GM21360 (cell line): Measurements from ENCODE around the gene STAT4.

Experiments used
- ATAC-seq: cut with Tn5 transposase; IDR thresholded peaks from one replicate; pipeline ENCODE4 v1.9.1; 2021; ENCODE audit warnings: mild to moderate bottlenecking, moderate library complexity; ENCODE audit not compliant: unreplicated experiment

STAT4 gene, protein sequence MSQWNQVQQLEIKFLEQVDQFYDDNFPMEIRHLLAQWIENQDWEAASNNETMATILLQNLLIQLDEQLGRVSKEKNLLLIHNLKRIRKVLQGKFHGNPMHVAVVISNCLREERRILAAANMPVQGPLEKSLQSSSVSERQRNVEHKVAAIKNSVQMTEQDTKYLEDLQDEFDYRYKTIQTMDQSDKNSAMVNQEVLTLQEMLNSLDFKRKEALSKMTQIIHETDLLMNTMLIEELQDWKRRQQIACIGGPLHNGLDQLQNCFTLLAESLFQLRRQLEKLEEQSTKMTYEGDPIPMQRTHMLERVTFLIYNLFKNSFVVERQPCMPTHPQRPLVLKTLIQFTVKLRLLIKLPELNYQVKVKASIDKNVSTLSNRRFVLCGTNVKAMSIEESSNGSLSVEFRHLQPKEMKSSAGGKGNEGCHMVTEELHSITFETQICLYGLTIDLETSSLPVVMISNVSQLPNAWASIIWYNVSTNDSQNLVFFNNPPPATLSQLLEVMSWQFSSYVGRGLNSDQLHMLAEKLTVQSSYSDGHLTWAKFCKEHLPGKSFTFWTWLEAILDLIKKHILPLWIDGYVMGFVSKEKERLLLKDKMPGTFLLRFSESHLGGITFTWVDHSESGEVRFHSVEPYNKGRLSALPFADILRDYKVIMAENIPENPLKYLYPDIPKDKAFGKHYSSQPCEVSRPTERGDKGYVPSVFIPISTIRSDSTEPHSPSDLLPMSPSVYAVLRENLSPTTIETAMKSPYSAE

DNA sequence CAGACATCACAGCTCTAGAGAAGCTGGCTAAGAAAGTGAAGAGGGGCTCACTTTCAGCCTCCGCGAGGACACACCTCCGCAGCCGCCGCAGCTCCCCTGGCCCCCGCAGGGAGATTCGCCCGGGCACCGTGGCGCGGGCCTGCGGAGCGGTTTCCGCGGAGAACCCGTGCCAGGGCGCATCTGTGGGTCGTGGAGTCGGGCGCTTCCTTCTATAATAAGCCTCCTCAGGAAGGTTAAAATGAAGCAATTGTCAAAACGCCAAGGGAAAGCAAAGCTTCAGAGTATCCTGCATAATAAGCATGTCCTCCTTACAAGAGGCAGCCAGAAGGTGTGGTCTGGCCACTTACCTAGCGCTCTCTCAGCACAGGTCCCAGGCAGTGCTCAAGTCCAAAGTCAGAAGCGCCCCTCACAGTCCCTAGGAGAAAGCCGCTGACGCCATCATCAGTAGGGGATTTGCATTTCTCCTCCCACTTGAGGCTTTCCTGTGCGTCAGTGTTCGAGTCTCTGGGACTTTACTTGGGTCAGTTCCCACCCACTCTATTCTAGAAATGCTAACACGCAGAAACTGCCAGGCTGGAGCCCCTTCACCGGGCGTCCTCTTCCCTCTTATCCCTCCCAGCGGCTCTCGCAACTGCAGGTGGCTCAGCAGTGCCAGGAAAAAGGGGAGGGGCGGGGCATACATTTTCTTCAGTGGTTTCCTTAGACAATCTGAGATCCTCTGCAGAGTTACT lies at the start of gene STAT4:
STAT4 (minus strand) TSS at position 395 of the 731 bp plus-strand sequence. CDS start 2,791 bp downstream, outside the sequence.
- ATAC-seq = peak; percentile 94

DNA sequence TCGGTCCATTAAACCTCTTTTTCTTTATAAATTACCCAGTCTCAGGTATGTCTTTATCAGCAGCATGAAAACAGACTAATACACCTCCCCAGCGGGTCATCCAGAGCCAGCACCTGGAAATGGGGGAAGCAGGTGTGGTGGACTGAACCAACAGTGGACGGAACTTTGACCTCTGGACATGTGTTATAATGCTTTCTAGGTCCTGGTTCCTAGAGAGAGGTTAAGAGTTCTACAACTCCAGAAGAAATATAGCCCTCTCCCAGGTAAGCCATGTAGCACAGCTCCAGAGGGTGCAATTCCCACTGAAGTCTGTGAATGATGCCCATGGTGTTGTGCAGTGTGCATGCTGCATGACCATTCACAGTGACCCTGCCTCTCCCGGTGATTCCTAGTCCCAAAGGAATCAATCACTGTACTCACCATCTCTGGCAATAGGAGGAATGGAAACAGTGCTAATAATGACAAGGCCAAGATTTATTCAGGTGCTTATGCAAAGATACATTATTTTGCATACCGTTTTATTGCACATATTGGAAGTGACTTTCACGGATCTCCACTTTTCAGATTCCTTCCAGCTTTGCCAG lies 49.2 kb upstream of the STAT4 start:
- ATAC-seq = no peak

- no peak for ATAC-seq
Observed at GRCh38 chr2:191198271-191198670, 47.5 kb upstream of the STAT4 start.

DNA sequence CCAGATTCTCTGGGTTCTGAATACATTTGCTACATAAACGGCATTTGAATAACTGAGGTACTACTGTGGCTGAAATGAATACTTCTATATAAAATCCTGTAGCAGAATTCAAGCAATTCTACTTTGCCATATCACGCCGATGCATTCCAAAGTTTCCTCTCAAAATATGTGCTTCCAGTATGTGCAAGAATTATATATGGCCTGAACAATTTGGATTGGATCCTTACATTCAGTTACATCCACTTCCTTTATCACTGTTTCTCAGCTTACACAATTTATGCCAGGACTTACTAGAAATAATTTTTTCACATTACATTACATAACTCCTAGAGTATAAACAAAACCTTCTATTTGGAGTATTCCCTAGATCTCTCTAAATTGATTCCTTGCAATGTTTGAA lies 46.3 kb upstream of the STAT4 start:
- ATAC-seq = no peak

DNA sequence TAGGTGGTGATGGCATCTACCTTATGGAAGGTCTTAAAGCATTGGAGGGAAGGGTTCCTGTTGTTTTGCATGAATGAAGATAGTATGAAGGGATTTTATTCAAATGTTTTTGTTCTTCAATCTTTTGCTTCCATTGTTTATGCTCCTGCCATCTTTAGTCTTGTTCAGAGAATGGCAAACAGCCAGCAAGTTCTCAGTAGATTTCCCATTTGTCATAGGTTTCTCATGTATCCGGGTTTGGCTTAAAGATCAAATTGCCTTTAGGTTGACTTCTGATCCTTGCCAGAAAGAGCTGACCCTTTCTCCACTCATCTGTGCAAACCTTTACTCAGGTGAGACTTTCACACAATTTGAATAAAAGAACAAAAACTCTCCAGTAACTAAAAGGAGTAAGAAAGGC lies 44.2 kb upstream of the STAT4 start:
- no peak for ATAC-seq

GRCh38 chr2:191190861-191191552 lies 40.2 kb upstream of the STAT4 start:
- ATAC-seq = no peak

DNA sequence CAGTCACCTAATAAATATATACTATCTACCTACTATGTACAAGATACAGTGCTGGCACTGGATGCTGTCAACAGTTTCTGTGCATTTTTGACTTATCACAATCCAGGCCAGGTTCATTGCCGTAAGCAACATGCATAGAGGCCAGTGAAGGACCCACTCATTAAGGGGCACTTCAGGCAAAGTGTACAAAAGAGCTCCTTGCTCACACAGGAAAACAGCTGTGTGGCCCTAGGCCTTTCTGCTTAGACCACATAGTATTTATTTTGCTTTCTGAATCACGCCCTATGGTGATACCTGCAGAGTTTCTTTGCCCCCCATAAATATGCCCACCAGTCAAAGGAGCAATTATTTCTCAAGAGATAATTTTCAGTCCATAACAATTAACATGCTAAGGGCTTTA lies 39.6 kb upstream of the STAT4 start:
- no peak for ATAC-seq

GRCh38 chr2:191189112-191189635 lies 38.4 kb upstream of the STAT4 start:
- ATAC-seq = no peak

DNA sequence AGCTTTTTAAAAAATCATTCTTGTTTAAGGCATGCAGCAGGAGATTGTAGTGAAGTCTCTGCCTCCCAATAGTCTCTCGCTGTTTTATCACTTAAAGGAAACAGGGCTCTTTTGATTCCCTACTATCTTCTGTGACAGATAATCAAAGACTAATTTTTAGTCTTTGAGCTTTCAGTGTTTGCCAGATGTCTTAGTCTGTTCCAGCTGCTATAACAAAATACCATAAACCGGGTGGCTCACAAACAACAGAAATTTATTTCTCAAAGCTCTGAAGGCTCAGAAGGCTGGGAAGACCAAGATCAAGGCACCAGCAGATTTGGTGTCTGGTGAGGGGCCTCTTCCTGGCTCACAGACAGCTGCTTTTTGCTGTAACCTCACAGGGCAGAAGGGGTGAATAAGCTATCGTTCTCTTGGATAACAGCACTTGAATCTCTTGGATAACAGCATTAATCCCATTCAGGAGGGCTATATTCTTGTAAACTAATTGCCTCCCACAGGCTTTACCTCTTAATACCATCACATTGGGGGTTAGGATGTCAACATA lies 37.8 kb upstream of the STAT4 start:
- ATAC-seq = no peak

DNA sequence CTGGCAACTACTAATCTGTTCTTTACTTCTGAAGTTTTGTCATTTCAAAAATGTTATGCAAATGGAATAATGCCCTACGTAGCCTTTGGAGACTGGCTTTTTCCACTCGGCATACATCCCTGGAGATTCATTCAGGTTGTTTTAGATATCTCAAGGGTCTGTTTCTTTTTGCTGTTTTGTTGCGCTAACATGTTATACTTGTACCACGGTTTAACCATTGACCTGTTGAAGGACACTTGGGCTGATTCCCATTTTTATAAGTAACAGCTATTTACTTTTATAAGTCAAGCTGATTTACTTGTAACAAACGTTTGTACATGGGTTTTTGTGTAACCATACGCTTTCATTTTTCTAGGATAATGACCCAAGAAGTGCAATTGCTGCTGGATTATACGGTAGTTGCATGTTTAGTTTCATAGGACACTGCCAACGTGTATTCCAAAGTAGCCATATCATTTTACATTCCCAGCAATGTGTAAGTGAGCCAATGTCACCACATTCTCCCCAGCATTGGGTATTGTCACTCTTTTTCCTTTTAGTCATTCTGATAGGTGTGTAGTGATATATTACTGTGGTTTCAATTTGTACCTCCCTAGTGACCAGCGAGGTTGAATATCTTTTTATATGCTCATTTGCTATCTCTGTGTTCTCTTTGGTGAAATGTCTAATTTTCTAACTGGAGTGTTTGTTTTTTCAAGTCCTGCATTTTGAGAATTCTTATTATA lies 36.5 kb upstream of the STAT4 start:
- no peak for ATAC-seq

DNA sequence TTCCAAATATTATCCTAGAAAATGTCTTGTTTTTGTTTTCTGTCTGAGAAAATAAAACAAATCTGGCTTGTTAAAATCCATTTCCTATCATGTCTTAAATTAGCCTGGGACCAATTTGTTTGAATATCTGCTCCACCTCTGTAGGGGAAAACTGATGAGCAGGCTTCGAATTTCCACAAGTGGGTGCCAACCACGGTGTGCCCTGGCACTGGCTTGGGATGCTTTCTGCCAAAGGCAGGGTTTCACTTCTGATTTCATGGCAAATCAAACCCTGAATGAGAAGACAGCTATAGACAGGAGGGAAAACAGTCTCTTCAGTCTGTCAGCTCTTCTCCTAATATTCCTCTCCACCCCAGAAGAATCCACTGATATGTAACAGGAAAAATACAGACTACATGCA lies 33.7 kb upstream of the STAT4 start:
- no peak for ATAC-seq

- no peak for ATAC-seq
Observed at GRCh38 chr2:191183516-191183915, 32.7 kb upstream of the STAT4 start.

DNA sequence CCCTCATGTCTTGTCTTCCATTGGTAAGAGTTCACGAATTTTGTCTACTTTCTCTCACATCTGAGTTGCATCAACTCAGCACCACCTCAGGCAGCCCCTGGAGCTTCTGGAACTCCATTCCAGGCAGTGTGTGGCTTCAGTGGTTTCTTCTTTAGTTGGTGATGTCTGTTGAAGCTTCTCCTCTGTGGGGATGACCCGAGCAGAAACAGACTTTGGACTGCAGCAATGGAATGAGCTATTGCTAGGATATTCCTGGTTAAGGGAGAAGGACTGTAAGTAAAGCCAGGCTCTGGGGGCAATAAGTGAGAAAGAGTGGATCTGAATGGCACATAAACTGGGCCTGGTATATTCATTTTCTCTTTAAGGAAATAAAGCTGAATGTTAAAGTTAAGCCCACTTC lies 32.3 kb upstream of the STAT4 start:
- ATAC-seq = no peak

- ATAC-seq = no peak
Observed at GRCh38 chr2:191180713-191181112, 29.9 kb upstream of the STAT4 start.

- ATAC-seq = no peak
Observed at GRCh38 chr2:191180276-191180675, 29.5 kb upstream of the STAT4 start.

- no peak for ATAC-seq
Observed at GRCh38 chr2:191178806-191179514, 28.2 kb upstream of the STAT4 start.

DNA sequence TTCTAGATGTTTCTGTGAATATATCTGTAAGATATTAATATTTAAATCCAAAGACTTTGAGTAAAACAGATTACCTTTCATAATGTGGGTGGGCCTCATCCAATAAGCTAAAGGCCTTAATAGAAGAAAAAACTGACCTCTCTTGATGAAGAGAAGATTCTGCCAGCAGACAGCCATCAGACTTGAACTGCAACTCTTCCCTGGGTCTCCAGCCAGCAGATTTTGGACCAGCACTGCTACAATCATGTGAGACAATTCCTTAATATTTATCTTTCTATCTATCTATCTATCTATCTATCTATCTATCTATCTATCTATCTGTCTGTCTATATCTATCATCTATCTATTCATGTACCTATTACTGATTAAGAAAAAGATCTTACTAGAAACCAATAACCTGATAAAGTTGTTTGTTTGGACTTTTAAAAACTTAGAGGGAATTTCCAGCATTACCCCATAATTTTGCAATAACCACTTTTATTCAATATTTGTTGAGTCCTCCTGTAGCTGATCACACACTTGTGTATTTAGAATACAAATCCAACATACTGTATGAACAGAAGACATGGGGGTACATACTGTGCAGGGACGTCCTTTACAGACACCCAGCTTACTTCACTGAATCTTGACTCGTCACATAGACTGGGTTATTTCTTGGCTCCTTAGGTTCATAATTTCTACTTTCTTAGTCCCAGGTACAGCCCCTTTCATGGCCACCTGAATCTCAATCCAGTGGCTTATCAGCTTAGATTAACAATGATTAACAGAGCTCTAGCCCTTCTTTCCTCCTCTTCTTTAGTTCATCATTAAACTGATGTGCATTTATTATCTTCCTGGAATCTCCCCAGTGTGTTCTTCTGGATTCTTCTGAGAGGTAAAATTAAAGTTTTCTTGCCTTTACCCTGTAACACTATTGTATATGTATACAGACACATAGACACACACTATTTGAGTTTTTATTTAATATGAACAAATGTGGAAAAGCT lies 27.2 kb upstream of the STAT4 start:
- ATAC-seq = no peak
